Sigmoid colon (tissue), 7 donors: Measurements from ENCODE around the gene PDGFRB. TPM values are rescaled to one million over a fixed set of nuclear protein-coding genes. Genes with fewer than 3 reads are reported as not detected.

Source experiments
- DNase-seq: peaks from one replicate; pipeline ENCODE4 v3.0.0-alpha.2; 2019
- H3K27ac ChIP-seq, 4 donors: fragments of 200-600 bp; sonication (generic); one replicate each; pipeline ENCODE4 v1.5.1; 2016 to 2019; ENCODE audit warnings: mild to moderate bottlenecking in 1 of 4
- H3K27me3 ChIP-seq, 3 donors: fragments of 200-600 bp; sonication (generic); one replicate each; pipeline ENCODE4 v1.5.1; 2019; ENCODE audit warnings: mild to moderate bottlenecking in 1 of 3
- H3K36me3 ChIP-seq, 4 donors: fragments of 200-600 bp; sonication (generic); one replicate each; pipeline ENCODE4 v1.5.1; 2016 to 2019
- H3K4me1 ChIP-seq, 4 donors: fragments of 200-600 bp; sonication (generic); one replicate each; pipeline ENCODE4 v1.5.1; 2017 to 2019
- H3K4me3 ChIP-seq, 4 donors: fragments of 200-600 bp; sonication (generic); one replicate each; pipeline ENCODE4 v1.5.1; 2017 to 2019; ENCODE audit warnings: mild to moderate bottlenecking in 2 of 4, moderate library complexity in 1 of 4
- H3K9me3 ChIP-seq, 4 donors: fragments of 200-600 bp in 3 of 4; sonication (generic) in 3 of 4; one replicate each; pipeline versions ENCODE4 v1.5.1 to v1.6.1; 2013 to 2019
- EP300 ChIP-seq, 4 donors: sonication (generic); formaldehyde crosslinking; IDR thresholded peaks; one replicate each; pipeline ENCODE4 v1.6.1; 2017; ENCODE audit warnings: antibody characterized with exemption in 4 of 4
- POLR2A ChIP-seq, 2 donors: fragments of 450-650 bp; IDR thresholded peaks; one replicate each; pipeline ENCODE4 v1.6.1; 2016; ENCODE audit warnings: antibody characterized with exemption in 2 of 2, mild to moderate bottlenecking in 2 of 2, moderate library complexity in 2 of 2
- POLR2AphosphoS5 ChIP-seq, 4 donors: sonication (generic); formaldehyde crosslinking; IDR thresholded peaks; one replicate each; pipeline ENCODE4 v1.6.1; 2017; ENCODE audit warnings: antibody characterized with exemption in 4 of 4
- WGBS, 2 donors: extraction: QIAGEN DNeasy Blood & Tissue Kit; methylation state at CpG; one replicate each; pipeline ENCODE4 v1.1.7; 2013; 5-methylcytosine and 5-hydroxymethylcytosine counted together
- intact Hi-C: fragments of 100-400 bp; cut with DNase I; formaldehyde crosslinking; loops from one replicate; pipeline ENCODE4 v1.15.1; 2023
- polyA plus RNA-seq, 3 donors: library from polyadenylated mRNA; stranded (reverse); fragments of 200-250 nt; gene quantifications; one replicate each; pipeline ENCODE4 v1.2.3, GENCODE V29; 2013
- total RNA-seq, 4 donors: library from RNA; depleted of rRNA; stranded (reverse); fragments of >200 nt; gene quantifications; one replicate each; pipeline ENCODE4 v1.1.0, GENCODE V29; 2016
- TF ChIP-seq, protein P1 (sequence below), 4 experiments: fragments of 450-650 bp in 3 of 4; fragments of 200-600 bp in 1 of 4; IDR thresholded peaks; one replicate each; pipeline ENCODE4 v1.5.1; 2016 to 2019; ENCODE audit warnings: antibody characterized with exemption in 4 of 4, mild to moderate bottlenecking in 3 of 4, moderate library complexity in 2 of 4
- donor health status: healthy with polysubstance abuse.
- donor health status: Bipolar disorder and iron deficiency.
- donor health status: healthy.

Gene PDGFRB
- total and polyA plus RNA-seq, 7 donors: 3.9 to 104 (median 54.9) TPM

DNA sequence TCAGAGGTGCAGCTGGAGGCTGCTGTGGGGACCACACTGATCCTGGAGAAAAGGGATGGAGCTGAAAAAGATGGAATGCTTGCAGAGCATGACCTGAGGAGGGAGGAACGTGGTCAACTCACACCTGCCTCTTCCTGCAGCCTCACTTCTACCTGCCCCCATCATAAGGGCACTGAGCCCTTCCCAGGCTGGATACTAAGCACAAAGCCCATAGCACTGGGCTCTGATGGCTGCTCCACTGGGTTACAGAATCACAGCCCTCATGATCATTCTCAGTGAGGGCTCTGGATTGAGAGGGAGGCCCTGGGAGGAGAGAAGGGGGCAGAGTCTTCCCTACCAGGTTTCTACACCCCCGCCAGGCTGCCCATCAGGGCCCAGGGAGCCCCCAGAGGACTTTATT, 28.4 kb upstream of the PDGFRB start:
- Histone ChIP-seq H3K36me3 (no peaks in the 10 kb centered on the region), H3K9me3 (no peaks in the 10 kb centered on the region), H3K27me3 (peaks cover 0 to 9% (median 7%) of the 10 kb centered on the region in 3 donors), H3K27ac (no peak overlapping the region), H3K4me3 (no peak overlapping the region), H3K4me1 (peaks cover 0 to 13% (median 6%) of the 10 kb centered on the region in 4 donors)
- TF ChIP-seq POLR2AphosphoS5 (IDR thresholded peaks at IDR 0.05) (no peak), POLR2A (IDR thresholded peaks at IDR 0.05) (no peak), EP300 (IDR thresholded peaks at IDR 0.05) (no peak)
- TF ChIP-seq, protein P1, sequence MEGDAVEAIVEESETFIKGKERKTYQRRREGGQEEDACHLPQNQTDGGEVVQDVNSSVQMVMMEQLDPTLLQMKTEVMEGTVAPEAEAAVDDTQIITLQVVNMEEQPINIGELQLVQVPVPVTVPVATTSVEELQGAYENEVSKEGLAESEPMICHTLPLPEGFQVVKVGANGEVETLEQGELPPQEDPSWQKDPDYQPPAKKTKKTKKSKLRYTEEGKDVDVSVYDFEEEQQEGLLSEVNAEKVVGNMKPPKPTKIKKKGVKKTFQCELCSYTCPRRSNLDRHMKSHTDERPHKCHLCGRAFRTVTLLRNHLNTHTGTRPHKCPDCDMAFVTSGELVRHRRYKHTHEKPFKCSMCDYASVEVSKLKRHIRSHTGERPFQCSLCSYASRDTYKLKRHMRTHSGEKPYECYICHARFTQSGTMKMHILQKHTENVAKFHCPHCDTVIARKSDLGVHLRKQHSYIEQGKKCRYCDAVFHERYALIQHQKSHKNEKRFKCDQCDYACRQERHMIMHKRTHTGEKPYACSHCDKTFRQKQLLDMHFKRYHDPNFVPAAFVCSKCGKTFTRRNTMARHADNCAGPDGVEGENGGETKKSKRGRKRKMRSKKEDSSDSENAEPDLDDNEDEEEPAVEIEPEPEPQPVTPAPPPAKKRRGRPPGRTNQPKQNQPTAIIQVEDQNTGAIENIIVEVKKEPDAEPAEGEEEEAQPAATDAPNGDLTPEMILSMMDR (IDR thresholded peaks at IDR 0.05): no peak
- no peak for DNase-seq
- intact Hi-C loops: no loop called here
- WGBS, 2 donors: 41 to 78% methylated on average over 2 of the region's 2 CpGs

DNA sequence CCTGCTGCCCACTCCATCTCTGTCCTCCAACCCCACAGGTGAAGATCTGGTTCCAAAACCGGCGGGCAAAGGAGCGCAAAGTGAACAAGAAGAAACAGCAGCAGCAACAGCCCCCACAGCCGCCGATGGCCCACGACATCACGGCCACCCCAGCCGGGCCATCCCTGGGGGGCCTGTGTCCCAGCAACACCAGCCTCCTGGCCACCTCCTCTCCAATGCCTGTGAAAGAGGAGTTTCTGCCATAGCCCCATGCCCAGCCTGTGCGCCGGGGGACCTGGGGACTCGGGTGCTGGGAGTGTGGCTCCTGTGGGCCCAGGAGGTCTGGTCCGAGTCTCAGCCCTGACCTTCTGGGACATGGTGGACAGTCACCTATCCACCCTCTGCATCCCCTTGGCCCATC, 27.8 kb upstream of the PDGFRB start:
- H3K27me3 ChIP-seq: peaks cover 0 to 4% (median 1%) of the 10 kb centered on the region in 3 donors
- TF ChIP-seq POLR2A (IDR thresholded peaks at IDR 0.05) (no peak), EP300 (IDR thresholded peaks at IDR 0.05) (no peak), POLR2AphosphoS5 (IDR thresholded peaks at IDR 0.05) (no peak)
- TF ChIP-seq, protein P1 (IDR thresholded peaks at IDR 0.05): no peak
- no peak overlapping the region for H3K27ac ChIP-seq
- DNase-seq: no peak
- no peak overlapping the region for H3K4me3 ChIP-seq
- WGBS, 2 donors: 79 to 91% methylated on average over 12 of the region's 12 CpGs
- no peaks in the 10 kb centered on the region for H3K9me3 ChIP-seq
- peaks cover 0 to 13% (median 6%) of the 10 kb centered on the region in 4 donors for H3K4me1 ChIP-seq
- intact Hi-C loops: no loop called here
- no peaks in the 10 kb centered on the region for H3K36me3 ChIP-seq

DNA sequence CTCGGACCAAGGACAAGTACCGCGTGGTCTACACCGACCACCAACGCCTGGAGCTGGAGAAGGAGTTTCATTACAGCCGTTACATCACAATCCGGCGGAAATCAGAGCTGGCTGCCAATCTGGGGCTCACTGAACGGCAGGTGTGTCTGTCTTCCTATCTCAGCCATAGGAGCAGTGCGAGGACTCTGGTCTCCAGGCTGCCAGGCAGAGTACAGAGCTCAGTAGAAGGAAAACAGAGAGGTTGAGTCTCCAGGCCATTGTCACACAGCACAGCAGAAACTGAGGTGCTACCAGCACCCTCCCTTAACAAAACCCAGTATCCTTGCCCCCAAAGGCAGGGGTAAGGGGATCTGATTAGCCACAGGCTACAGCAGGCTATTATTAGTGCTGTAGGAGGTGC, 27.1 kb upstream of the PDGFRB start:
- no peak for TF ChIP-seq EP300 (IDR thresholded peaks at IDR 0.05)
- TF ChIP-seq, protein P1 (IDR thresholded peaks at IDR 0.05): no peak
- no peak for TF ChIP-seq POLR2AphosphoS5 (IDR thresholded peaks at IDR 0.05)
- no peak for TF ChIP-seq POLR2A (IDR thresholded peaks at IDR 0.05)
- intact Hi-C loops: no loop called here
- 32 to 75% methylated on average over 10 of the region's 10 CpGs for WGBS, 2 donors

DNA sequence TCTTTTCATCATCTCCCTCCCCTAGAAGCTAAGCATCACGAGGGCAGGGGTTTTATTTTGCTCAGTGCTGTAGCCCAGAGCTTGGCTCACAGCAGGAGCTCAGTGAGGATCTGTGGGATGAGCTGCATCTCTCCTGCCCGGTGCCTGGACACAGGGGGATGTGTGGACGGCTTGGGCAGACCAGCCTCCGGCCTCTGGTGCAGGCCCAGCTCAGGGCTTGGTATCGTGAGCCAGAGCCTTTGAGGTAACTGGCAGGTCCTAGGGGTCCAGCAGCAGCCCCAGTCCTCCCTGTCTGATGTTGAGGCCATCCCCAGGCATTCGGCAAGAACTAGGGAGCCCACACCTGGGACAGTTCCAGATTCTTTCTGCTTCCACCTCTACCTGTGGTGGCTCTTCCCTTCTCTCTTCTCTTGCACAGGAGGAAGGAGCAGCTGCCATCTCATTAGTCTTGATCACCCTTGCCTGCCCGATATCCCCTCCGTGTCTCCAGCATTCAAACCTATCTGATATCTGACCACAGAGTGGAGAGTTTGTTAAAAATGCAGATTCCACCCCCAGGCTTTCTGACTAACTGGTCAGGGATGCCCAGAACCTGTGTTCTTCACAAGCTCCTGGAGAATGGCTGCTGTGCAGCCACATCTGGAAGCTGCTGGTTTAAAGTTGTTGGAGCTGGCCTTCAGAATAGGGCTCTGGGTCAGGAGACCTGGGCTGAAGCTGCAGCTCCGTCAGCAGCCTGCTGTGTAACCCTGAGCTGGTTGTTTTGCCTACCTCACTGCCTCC, 26.3 kb upstream of the PDGFRB start:
- H3K27me3 ChIP-seq: no peaks in the 10 kb centered on the region
- no peak for DNase-seq
- no peak overlapping the region for H3K4me3 ChIP-seq
- H3K27ac ChIP-seq: peak overlapping the region in 1 of 4 donors; percentile 53
- H3K9me3 ChIP-seq: no peaks in the 10 kb centered on the region
- H3K4me1 ChIP-seq: peaks cover 0 to 13% (median 6%) of the 10 kb centered on the region in 4 donors
- no peaks in the 10 kb centered on the region for H3K36me3 ChIP-seq
- 52 to 81% methylated on average over 9 of the region's 9 CpGs for WGBS, 2 donors
- TF ChIP-seq, protein P1 (IDR thresholded peaks at IDR 0.05): no peak
- no peak for TF ChIP-seq POLR2AphosphoS5 (IDR thresholded peaks at IDR 0.05)
- no peak for TF ChIP-seq EP300 (IDR thresholded peaks at IDR 0.05)
- TF ChIP-seq POLR2A (IDR thresholded peaks at IDR 0.05): no peak
- intact Hi-C loops: no loop called here

More for the DNA sequence above, 27.1 kb upstream of the PDGFRB start:
- no peak overlapping the region for H3K4me3 ChIP-seq
- peaks cover 0 to 13% (median 6%) of the 10 kb centered on the region in 4 donors for H3K4me1 ChIP-seq
- no peak overlapping the region for H3K27ac ChIP-seq
- DNase-seq: no peak
- H3K36me3 ChIP-seq: no peaks in the 10 kb centered on the region
- H3K27me3 ChIP-seq: no peaks in the 10 kb centered on the region
- H3K9me3 ChIP-seq: no peaks in the 10 kb centered on the region
